EL (cell line): ENCODE data around the gene TMBIM6.
A peak's percentile ranks its signal among the peaks of the same experiment; 100 is the strongest.
"Not testable (repeated sequence)": the region's sequence is repeated elsewhere in the genome, so short reads cannot be mapped to it uniquely, and the experiment has no call there.

Experiments
- DNase-seq: peaks from one replicate; pipeline ENCODE4 v3.0.0-alpha.2; 2016

Gene TMBIM6, protein sequence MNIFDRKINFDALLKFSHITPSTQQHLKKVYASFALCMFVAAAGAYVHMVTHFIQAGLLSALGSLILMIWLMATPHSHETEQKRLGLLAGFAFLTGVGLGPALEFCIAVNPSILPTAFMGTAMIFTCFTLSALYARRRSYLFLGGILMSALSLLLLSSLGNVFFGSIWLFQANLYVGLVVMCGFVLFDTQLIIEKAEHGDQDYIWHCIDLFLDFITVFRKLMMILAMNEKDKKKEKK

DNA sequence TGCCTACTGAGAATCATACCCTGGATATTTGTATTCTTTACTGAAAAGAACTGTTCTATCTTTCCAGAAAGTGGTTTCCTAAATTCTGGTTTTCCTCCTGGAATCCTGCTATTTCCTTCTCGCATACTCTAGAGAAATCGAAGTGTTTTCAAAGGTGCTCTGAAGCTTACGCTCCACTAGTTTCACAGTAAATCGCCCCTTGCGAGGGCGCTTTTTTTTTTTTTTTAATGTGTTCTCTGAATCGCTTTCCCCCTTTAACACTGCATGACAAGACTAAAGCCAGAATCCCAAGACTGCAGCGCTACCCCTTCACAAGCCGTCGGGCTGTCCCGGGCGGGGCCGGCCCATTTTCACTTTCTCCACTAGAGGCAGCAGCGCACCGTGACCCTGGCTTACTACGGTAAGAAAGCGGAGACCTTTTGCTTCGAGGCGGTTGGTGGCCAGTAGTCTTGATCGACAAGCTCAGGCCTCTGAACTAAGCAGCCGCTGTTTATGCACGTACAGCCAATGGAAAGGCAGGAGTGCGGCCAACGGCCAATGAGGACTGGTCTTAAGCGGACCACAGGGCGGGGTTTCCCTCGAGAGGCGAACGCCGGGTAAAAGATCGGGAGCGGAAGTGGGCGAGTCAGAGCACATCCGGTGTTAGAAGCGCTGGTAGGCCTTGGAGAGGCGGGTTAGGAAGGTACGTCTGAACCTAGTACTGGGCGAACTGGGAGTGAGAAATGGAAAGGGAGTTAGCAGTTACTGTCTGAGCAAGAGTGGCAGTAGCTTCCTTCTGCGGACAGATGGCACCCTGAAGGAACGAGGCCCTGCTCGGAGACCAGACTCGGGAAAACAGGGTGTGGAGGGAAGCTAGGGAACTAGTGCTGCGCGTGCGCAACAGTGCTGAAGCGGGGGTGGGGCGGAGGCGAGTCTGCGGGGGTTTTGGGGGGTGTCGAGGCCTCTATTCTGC is at the start of gene TMBIM6:
TMBIM6 (plus strand) TSS at position 628 of the 952 bp plus-strand sequence. CDS start 10,937 bp downstream, outside the sequence.
- DNase-seq = peak; percentile 100

- DNase-seq = no peak
These were observed 48.5 kb upstream of the TMBIM6 start for GRCh38 chr12:49692851-49693250.

DNA sequence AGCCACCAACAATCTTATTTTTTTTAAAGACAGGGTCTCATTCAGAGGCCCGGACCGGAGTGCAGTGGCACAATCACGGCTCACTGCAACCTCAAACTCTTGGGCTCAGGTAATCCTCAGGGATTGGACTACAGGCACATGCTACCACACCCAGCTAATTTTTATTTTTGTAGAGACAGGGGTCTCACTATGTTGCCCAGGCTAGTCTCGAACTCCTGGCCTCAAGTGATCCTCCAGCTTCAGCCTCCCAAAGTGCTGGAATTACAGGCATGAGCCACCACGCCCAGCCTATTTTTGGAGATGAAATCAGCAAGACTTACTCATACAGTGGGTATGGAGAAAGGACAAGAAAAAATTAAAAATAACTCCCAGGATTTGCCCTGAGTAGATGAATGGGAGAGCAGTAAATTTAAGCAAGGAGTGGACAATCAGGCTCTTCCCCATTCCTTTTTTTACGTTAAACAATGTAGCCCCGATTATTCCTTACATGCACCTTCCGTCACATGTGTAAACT is 47.4 kb upstream of the TMBIM6 start:
- peak; percentile 31 for DNase-seq

DNA sequence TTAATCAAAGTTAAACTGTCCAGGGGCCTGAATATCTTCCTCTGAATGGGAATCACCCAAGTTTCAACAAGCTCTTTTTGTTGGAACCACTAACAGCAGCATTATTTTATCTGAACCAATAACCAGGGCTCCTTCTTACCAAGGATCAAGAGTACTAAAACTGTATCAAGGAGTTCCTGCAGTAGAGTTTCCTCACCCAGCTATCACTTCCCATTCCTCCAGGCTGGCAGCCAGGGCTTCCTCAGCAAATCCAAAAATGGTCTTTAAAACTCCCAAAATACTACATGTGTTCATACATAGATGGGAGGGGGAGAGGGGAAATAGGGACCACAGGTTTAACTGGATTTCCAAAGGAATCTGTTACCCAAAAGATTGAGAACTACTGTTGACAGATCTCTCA is 44.6 kb upstream of the TMBIM6 start:
- DNase-seq = no peak

DNA sequence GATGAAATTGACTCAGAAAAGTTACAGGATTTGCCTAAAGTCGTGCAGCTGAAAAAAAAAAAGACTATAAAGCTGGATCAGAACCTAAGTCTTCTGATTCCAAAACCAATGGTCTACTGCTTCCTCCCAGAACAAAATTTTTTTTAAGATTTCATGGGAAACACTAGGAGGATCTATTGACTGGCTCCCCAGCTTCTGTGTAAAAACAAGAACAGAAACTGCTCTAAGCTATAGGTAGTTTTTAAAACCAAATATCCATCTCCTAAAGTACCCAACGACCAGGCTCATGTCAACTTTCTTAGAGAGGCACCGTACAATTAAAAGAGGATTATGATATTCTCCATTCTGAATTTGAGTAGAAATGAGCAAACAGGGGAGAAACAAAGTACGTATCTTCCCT is 43.5 kb upstream of the TMBIM6 start:
- DNase-seq = no peak

- peak; percentile 62 for DNase-seq
These were observed 42.5 kb upstream of the TMBIM6 start for GRCh38 chr12:49698619-49699545.

DNA sequence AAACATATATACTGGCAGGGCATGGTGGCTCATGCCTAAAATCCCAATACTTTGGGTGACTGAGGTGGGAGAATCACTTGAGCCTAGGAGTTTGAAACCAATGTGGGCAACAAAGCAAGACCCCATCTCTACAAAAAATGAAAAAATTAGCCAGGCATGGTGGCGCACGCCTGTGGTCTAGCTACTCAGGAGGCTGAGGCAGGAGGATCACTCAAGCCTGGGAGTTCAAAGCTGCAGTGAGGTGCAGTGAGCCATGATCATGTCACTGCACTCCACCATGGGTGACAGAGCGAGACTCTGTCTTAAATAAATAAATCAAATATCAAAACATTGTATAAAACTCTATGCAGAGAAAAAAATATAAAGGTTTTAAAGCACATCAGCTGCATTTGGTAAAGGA is 39.3 kb upstream of the TMBIM6 start:
- DNase-seq = no peak

DNA sequence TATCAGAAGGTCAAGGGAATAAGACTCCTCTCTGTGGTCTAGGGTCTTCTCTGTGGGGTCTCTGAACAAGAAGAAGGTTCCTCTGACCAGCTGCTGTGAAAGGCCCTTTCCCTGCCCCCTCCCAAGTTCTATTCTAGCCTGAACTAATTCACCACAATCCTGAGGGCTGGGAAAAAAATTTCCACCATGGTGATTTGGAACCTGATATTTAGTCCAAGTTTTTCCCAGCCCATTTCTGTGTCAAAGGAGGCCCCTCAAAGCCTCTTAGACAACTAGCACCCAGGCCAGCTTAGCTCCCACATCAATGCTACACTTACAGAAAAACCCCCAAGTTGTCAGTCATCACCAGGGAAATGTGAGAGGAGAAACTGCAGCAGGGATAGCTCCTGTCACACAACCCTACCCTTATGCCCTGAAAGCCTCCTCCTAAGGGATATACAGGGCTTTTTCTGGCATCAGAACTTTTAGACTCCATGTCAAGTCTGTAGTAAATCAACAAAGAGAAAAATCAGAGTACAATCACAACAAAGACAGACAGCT is 38.6 kb upstream of the TMBIM6 start:
- DNase-seq = no peak

- DNase-seq = peak; percentile 80
These were observed 37.7 kb upstream of the TMBIM6 start for GRCh38 chr12:49703647-49704137.

DNA sequence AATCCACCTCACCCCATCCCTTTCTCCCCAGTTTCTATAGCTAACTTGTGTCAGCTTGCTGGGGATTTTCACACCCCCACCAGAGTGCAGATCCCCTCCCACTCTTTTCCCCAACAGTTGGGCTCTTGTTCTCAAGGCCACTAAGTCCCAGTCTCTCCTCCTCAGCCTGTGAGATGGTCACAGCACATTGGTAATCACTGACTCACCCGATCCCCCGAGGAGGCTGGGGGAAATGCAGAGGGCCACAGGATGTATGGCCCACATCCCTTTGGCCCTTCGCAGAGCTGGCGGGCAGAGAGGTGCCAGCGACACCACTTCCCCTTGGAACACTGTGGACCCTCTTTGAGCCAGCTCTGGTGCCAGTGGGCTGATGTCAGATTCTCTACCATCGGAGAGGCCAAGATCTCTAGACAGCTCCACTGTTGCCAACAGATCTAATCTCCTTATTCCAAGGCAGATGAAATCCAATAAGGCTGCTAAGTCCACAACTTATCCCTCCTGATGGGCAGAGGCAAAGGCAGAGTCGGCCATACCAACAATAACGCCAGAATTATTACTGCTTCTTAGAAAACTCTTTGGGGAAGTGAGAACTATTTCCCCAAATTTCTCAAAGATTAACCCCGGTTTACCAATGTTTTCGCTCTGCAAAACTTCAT is 35.8 kb upstream of the TMBIM6 start:
- peak; percentile 90 for DNase-seq

DNA sequence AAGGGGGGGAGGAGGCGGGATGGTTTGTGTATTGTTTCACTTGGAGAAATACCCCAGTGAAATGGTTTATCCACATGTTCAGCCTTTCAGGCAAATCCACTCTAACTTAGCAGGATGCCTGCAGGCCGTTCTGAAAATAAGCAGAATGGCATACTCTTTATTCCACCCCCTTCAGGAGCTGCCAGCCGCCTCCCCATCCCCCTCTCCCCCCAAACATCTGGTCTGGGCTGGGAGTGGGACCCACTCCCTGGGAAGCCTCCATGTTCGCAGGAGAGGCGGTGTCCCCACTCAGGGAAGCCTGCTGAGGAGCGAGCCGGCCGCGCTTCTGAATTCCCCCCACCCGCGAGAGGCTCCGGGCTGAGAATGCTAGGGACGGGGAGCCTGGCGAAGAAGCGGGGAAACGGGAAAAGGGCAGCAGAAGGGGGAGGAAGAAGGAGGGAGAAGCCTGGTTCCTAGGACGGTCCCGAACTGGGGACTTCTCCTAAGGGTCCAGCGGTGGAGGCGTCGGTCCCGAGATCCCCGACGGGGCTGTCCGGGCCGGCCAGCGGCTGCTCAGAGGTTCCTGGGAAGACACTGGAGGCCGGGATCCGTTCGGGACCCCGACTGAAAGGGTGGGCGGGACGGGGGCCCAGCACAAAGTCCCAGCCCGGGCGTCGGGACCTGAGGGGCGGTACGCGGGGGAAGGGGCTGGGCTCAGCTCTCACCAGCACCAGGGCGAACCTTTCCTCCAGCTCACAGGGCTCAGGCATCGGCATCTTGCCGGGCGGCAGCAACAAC is 34.8 kb upstream of the TMBIM6 start:
- peak; percentile 48 for DNase-seq

DNA sequence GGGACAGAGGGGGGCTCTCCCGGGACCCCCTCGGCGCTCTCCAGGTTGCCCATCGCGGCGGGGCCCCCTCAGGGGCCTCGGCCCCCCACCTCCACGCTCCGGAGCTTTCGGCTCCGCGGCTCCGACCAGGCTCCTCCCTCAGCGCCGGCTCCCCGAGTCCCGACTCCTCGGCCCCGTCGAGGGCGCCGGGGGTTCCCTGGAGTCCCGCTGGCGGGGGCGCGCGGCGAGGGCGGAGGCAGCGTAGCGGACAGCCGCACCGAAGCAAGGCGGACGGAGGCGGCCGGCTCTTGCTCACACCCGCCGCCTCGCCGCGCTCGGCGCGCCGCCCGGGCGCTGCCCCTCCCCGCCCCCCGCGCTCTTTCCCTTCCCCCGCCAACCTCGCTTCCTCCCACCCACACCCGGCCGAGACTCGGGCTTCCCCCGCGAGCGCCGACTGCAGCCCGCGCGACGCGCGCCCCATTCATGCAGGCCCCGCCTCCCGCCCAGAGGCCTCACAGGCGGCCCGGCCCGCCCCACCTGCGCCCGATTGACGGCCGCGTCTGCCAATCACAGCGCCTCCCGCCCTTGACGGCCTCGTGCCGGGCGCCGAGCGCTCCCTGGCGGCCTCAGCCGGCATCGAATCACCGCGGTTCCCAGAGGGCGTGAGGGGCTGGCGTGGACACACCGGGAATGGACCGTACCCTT is 34.1 kb upstream of the TMBIM6 start, which contains the start of gene FMNL3:
FMNL3 (minus strand) TSS at position 278 of the 684 bp plus-strand sequence; CDS start at position 53, 225 bp downstream.
- peak; percentile 96 for DNase-seq

GRCh38 chr12:49707812-49708147 is 33.6 kb upstream of the TMBIM6 start:
- DNase-seq = no peak

- DNase-seq = no peak
These were observed 32.5 kb upstream of the TMBIM6 start for GRCh38 chr12:49708851-49709250.

DNA sequence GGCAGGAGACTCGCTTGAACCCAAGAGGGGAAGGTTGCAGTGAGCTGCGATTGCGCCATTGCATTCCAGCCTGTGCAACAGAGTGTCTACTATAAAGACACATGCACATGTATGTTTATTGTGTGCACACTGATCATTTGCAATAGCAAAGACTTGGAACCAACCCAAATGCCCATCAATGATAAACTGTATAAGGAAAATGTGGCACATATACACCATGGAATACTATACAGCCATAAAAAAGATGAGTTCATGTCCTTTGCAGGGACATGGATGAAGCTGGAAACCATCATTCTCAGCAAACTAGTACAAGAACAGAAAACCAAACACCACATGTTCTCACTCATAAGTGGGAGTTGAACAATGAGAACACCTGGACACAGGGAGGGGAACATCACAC is 27.4 kb upstream of the TMBIM6 start:
- DNase-seq = not testable (repeated sequence)

DNA sequence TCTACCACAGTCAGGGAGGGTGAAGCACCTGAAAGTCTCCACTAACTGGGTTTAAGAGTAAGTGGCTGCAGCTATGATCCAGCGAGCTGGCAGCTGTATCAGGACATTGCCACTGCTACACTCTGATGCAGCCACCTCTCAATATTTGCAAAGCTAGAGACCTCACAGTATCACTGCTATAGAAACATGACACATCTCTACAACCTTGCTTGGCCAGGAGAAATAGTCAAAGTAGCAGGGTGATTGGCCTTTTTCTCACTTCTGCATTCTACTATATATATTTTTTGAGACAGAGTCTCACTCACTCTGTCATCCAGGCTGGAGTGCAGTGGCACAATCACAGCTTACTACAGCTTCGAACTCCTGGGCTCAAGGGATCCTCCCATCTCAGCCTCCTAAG is 24.8 kb upstream of the TMBIM6 start:
- no peak for DNase-seq

DNA sequence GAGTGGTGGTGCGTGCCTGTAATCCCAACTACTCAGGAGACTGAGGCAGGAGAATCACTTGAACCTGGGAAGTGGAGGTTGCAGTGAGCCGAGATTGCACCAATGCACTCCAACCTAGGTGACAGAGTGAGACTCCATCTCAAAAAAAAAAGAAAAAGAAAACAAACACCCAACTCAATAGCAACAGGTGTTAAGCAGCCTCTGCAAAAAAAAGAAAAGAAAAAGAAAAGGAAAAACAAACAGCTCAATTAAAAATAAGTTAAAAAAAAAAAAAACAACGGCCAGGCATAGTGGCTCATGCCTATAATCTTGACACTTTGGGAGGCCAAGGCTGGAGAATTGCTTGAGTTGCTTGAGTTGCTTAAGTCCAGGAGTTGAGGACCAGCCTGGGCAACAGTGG is 23.6 kb upstream of the TMBIM6 start:
- DNase-seq = not testable (repeated sequence)

DNA sequence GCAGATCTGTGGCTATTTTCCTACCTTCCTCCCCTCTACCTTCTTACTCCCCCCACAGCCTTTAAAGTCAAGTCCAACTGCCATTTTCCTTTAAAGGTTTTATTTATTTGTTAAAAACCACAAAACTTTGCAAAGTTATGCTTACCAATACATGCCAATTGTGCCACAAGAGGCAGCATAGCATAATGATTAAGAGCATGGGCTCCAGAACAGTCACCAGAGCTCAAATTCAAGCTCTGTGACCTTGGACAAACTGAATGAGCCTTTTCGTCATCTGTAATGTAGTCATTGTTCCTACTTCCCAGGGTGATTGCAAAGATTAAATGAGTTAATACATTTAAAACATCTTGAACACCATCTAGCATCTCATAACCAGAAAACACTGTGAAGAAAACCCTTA is 21.1 kb upstream of the TMBIM6 start:
- DNase-seq = no peak

- not testable (repeated sequence) for DNase-seq
These were observed 20.0 kb upstream of the TMBIM6 start for GRCh38 chr12:49721355-49721754.

GRCh38 chr12:49728446-49728845 is 12.9 kb upstream of the TMBIM6 start:
- DNase-seq = no peak
